Ovary (tissue), 3 donors: ENCODE measurements around the gene FOXM1.

Experiments used
- EP300 ChIP-seq: sonication (generic); formaldehyde crosslinking; IDR thresholded peaks from one replicate; pipeline ENCODE4 v1.6.1; 2017; ENCODE audit warnings: antibody characterized with exemption
- TF ChIP-seq, protein P1 (sequence below), 3 donors: fragments of 450-650 bp in 2 of 3; fragments of 200-600 bp in 1 of 3; IDR thresholded peaks; one replicate each; pipeline versions ENCODE4 v1.5.1 to v1.8.0; 2016 to 2022; ENCODE audit warnings: antibody characterized with exemption in 3 of 3, mild to moderate bottlenecking in 1 of 3
- donor health status: DM: no; HTN: no; CAD: no.

GRCh38 chr12:2857021-2857431, 19.9 kb downstream of the FOXM1 start, which contains the start of gene TEX52:
- TF ChIP-seq, protein P1, sequence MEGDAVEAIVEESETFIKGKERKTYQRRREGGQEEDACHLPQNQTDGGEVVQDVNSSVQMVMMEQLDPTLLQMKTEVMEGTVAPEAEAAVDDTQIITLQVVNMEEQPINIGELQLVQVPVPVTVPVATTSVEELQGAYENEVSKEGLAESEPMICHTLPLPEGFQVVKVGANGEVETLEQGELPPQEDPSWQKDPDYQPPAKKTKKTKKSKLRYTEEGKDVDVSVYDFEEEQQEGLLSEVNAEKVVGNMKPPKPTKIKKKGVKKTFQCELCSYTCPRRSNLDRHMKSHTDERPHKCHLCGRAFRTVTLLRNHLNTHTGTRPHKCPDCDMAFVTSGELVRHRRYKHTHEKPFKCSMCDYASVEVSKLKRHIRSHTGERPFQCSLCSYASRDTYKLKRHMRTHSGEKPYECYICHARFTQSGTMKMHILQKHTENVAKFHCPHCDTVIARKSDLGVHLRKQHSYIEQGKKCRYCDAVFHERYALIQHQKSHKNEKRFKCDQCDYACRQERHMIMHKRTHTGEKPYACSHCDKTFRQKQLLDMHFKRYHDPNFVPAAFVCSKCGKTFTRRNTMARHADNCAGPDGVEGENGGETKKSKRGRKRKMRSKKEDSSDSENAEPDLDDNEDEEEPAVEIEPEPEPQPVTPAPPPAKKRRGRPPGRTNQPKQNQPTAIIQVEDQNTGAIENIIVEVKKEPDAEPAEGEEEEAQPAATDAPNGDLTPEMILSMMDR (IDR thresholded peaks at IDR 0.05), result no peak
- no peak for TF ChIP-seq EP300
